Measurements from ENCODE around the gene BBS2.

- no peak for TF ChIP-seq CTCF (IDR thresholded peaks at IDR 0.05)
- TF ChIP-seq POLR2A (IDR thresholded peaks at IDR 0.05) = no peak
These were observed 41.3 kb upstream of the BBS2 start for GRCh38 chr16:56561126-56561525.
